Measurements from ENCODE around the gene GNS.
"Not testable (repeated sequence)": the region's sequence is repeated elsewhere in the genome, so short reads cannot be mapped to it uniquely, and the experiment has no call there.

The GNS gene

GRCh38 chr12:64779354-64779974 lies 20.3 kb upstream of the GNS start:
- DNase-seq, result no peak

- DNase-seq, result not testable (repeated sequence)
Measured at GRCh38 chr12:64775147-64775736, 16.0 kb upstream of the GNS start.

GRCh38 chr12:64773386-64773785 lies 14.2 kb upstream of the GNS start:
- DNase-seq, result no peak

DNA sequence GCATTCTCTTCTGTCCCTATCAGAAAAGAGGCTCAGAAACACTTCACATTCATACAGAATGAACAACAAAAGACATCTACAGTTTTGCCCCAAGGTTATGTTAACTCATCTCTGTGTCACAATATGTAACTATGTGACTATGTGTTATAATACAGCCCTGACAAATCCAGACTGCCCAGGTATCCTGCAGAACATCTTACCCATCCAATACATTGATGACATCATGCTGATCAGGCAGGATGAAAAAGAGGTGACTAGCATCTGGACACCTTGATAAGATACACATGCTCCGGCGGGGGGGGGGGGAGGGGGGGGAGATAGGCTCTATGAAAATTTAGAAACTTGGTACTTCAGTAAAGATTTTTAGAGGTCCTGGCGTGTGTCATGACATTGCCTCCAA lies 8.3 kb upstream of the GNS start:
- DNase-seq, result no peak

- no peak for DNase-seq
Measured at GRCh38 chr12:64760808-64761573, 1.8 kb upstream of the GNS start.

DNA sequence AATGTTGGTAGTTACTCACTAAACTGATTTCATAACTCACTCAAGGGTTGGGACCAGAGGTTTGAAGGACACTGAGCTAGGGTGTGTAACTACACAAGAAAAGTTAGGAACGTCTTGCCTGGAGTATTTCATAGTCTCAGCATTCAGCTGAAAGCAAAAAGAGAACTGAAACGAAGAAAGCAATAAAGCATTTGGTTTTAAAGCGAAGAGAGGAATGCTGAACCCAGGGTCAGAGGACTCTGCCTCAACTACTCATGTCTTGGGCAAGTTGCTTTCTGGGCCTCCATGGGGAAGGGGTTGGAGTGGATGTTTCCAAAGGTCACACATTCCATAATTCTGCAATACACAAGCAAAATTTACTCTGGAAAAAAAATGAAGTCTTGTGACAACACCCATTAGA lies 1.4 kb downstream of the GNS start:
- DNase-seq, result no peak

- DNase-seq, result no peak
Measured at GRCh38 chr12:64756376-64756775, 2.8 kb downstream of the GNS start.

- no peak for DNase-seq
Measured at GRCh38 chr12:64753427-64753826, 5.8 kb downstream of the GNS start.

GRCh38 chr12:64752833-64753238 lies 6.4 kb downstream of the GNS start:
- DNase-seq, result no peak

- DNase-seq, result no peak
Measured at GRCh38 chr12:64752032-64752431, 7.2 kb downstream of the GNS start.

GRCh38 chr12:64749461-64750200 lies 9.6 kb downstream of the GNS start:
- no peak for DNase-seq

GRCh38 chr12:64747695-64748094 lies 11.5 kb downstream of the GNS start:
- no peak for DNase-seq

- no peak for DNase-seq
Measured at GRCh38 chr12:64746663-64747062, 12.5 kb downstream of the GNS start.

GRCh38 chr12:64745980-64746379 lies 13.2 kb downstream of the GNS start:
- DNase-seq, result no peak

GRCh38 chr12:64745259-64745807 lies 13.9 kb downstream of the GNS start:
- no peak for DNase-seq

DNA sequence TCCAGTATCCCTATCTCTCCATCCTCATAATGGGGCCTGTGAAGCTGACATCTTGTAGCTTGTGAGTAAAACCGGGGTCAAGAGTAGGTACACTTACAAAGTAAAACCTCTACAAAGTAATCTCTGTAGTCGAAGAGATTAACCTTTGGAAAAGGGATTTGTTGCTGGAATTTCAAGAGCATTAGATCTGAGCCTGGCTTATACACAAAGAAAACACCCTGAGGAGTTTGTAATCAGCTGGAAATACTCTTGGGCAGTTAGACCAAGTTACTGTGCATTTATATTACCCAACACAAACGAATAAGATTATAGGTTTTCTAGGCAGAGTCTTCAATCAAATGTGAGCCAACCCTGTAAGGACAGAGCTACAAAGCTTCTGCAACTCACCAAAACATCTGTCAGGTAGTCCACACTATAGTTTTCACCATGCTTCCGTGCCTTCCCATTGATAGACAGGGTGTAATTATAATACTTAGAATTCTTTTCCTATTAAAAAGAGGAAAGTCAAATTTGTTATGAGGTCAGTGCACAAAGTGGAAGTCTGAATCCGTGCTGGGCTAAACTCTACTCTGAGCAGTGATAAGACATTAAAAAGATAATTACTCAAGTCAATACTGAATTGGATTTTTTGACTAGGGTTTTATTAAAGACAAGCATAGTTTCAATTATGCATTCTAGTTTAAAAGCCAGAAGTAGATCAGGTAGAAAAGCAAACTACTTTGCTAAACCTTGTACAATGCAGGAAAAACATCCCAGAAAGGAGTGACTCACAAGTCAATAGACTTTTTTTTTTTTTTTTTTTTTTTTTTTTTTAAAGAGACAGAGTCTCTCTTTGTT lies 14.6 kb downstream of the GNS start:
- no peak for DNase-seq

- DNase-seq, result no peak
Measured at GRCh38 chr12:64743206-64743605, 16.0 kb downstream of the GNS start.

DNA sequence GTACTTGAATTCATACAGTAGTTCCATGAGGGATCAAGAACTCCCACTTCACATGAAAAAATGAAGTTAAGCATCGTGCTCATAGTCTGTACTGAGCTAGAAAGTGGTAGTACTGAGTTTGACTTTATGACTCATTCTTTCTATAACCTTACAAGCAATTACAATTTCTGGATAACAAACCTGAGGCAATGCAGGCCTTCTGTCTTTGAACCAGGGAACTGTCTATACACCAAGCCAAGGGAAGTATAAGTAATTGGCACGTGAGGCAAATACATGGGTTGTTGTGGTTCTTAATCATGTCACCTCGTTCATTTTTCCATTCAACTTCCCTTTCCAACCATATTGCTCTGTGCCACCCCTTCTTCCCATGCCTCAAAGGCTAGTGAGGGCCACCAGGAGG lies 16.8 kb downstream of the GNS start:
- DNase-seq, result no peak

- no peak for DNase-seq
Measured at GRCh38 chr12:64740646-64741045, 18.6 kb downstream of the GNS start.

GRCh38 chr12:64739778-64740177 lies 19.4 kb downstream of the GNS start:
- no peak for DNase-seq

DNA sequence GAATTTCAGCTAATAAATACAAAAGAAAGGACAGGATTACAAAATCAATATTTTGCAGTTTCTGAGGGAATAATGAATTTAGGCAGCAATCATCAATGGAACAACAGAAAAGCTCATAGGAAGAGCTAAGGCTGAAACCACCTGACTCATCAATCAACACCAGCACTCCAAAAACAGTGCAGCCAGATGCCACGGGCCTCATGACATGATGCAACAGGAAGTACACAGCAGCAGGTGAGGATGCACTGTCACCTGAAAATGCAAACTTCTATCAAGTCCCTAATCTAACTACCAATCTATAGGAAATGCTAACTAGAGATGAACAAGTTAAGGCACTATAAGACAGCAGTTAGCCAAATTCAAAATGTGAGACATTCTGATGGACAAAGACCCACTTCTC lies 21.7 kb downstream of the GNS start:
- DNase-seq, result no peak

DNA sequence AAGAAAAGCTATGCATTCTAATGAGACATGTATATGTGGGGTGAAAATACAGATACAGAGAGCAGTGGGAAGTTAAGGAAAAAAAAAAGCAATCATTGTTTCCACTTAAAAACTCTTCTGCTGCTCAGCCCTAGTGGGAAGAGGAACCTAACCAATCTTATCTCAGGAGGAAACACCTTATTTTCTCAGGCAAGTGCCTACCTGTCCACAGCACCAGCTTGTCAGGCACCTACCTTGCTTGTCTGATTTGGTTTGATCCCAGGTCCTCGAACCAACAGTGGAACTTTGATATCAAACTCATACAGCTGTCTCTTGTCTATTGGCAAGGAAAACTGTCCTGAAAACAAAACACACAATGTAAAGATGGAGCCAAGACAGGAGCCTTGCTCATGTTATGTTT lies 22.4 kb downstream of the GNS start:
- no peak for DNase-seq
